ENCODE data around the gene CDC26.

The CDC26 gene

DNA sequence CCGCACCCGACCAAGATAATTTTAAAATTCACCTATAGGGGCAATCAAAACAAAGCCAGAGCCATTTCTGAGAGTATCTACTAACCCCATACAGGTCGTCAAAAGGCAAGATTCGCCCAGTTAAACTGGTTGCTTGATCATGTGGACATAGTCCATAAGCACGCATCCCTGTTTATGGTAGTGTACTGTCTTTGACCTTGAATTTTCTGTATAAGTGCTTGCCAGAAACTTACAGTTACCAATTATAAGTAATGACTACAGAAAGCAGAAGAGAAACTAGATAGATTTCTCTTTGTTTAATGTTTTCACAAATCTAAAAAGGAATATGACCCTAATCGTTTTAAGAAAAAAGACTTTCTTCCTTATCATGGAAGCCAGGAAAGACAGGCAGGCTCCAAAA, 28.4 kb downstream of the CDC26 start:
- no peak for DNase-seq (ENCODE audit: low spot score)
- no peaks in the 10 kb centered on the region for H3K9me3 ChIP-seq (ENCODE audit: severe bottlenecking)
- H3K27me3 ChIP-seq (ENCODE audit: insufficient read depth, poor library complexity, severe bottlenecking): no peaks in the 10 kb centered on the region
- no peak for ATAC-seq (ENCODE audit: low read depth)
- no peak overlapping the region for H3K4me3 ChIP-seq (ENCODE audit: severe bottlenecking)
- no peak overlapping the region for H3K27ac ChIP-seq (ENCODE audit: poor library complexity, severe bottlenecking)
- no peaks in the 10 kb centered on the region; the same call in 1 of the 2 replicates for H3K36me3 ChIP-seq (ENCODE audit: low read depth)
- H3K4me1 ChIP-seq (ENCODE audit: insufficient read depth, poor library complexity, severe bottlenecking): no peaks in the 10 kb centered on the region
- TF ChIP-seq CTCF (IDR thresholded peaks at IDR 0.05; ENCODE audit: poor library complexity, severe bottlenecking): no peak

DNA sequence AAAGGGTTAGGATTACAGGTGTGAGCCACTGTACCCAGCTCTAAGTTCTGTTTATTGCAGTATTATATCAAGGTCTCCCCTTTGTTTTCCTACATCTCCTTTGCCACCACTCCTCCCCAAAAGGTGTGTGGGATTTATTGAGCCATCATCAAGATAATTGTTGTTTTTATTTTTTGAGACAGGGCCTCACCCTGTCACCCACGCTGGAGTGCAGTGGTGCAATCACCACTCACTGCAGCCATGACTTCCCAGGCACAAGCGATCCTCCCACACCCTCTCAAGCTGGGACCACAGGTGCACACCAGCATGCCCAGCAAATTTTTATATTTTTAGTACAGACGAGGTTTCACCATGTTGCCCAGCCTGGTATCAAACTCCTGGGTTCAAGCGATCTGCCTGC, 29.5 kb downstream of the CDC26 start:
- H3K36me3 ChIP-seq (ENCODE audit: low read depth): no peaks in the 10 kb centered on the region; the same call in 1 of the 2 replicates
- no peak for ATAC-seq (ENCODE audit: low read depth)
- no peak overlapping the region for H3K4me3 ChIP-seq (ENCODE audit: severe bottlenecking)
- no peak for DNase-seq (ENCODE audit: low spot score)
- TF ChIP-seq CTCF (IDR thresholded peaks at IDR 0.05; ENCODE audit: poor library complexity, severe bottlenecking): no peak
- H3K9me3 ChIP-seq (ENCODE audit: severe bottlenecking): no peaks in the 10 kb centered on the region
- no peaks in the 10 kb centered on the region for H3K4me1 ChIP-seq (ENCODE audit: insufficient read depth, poor library complexity, severe bottlenecking)
- no peaks in the 10 kb centered on the region for H3K27me3 ChIP-seq (ENCODE audit: insufficient read depth, poor library complexity, severe bottlenecking)
- H3K27ac ChIP-seq (ENCODE audit: poor library complexity, severe bottlenecking): no peak overlapping the region

DNA sequence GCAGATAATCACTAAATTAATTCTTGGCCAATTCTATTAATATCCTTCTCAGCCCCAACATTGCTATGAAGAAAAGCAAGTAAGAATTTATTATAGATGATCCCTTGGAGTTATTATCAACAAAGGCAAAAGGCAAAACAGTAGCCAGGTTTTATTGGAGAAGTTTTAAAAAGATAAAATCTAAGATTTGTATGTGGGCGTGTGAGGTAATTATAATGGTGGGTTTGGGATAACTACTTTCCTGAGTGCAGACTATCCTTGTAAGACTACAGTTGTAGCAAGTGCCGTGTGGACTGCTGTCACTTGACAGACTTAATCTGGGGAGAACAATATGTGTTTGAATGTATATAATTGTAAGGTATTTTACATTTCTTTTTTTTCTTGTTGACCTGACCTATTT, 30.8 kb downstream of the CDC26 start:
- H3K9me3 ChIP-seq (ENCODE audit: severe bottlenecking): no peaks in the 10 kb centered on the region
- TF ChIP-seq CTCF (IDR thresholded peaks at IDR 0.05; ENCODE audit: poor library complexity, severe bottlenecking): no peak
- H3K36me3 ChIP-seq (ENCODE audit: low read depth): no peaks in the 10 kb centered on the region; the same call in 1 of the 2 replicates
- no peak overlapping the region for H3K4me3 ChIP-seq (ENCODE audit: severe bottlenecking)
- H3K4me1 ChIP-seq (ENCODE audit: insufficient read depth, poor library complexity, severe bottlenecking): no peaks in the 10 kb centered on the region
- no peaks in the 10 kb centered on the region for H3K27me3 ChIP-seq (ENCODE audit: insufficient read depth, poor library complexity, severe bottlenecking)
- no peak overlapping the region for H3K27ac ChIP-seq (ENCODE audit: poor library complexity, severe bottlenecking)
- ATAC-seq (ENCODE audit: low read depth) (no peak), DNase-seq (ENCODE audit: low spot score) (no peak)

GRCh38 chr9:113241161-113241560, 34.2 kb downstream of the CDC26 start:
- H3K36me3 ChIP-seq (ENCODE audit: low read depth): no peaks in the 10 kb centered on the region
- DNase-seq (ENCODE audit: low spot score): no peak
- ATAC-seq (ENCODE audit: low read depth): no peak
- no peaks in the 10 kb centered on the region for H3K9me3 ChIP-seq (ENCODE audit: severe bottlenecking)
- no peak overlapping the region for H3K4me3 ChIP-seq (ENCODE audit: severe bottlenecking)
- no peak overlapping the region for H3K27ac ChIP-seq (ENCODE audit: poor library complexity, severe bottlenecking)
- no peaks in the 10 kb centered on the region for H3K4me1 ChIP-seq (ENCODE audit: insufficient read depth, poor library complexity, severe bottlenecking)
- no peaks in the 10 kb centered on the region for H3K27me3 ChIP-seq (ENCODE audit: insufficient read depth, poor library complexity, severe bottlenecking)
- TF ChIP-seq CTCF (IDR thresholded peaks at IDR 0.05; ENCODE audit: poor library complexity, severe bottlenecking): no peak

GRCh38 chr9:113238859-113239232, 36.5 kb downstream of the CDC26 start:
- TF ChIP-seq CTCF (IDR thresholded peaks at IDR 0.05; ENCODE audit: poor library complexity, severe bottlenecking): no peak
- Histone ChIP-seq H3K27ac (ENCODE audit: poor library complexity, severe bottlenecking) (no peak overlapping the region), H3K27me3 (ENCODE audit: insufficient read depth, poor library complexity, severe bottlenecking) (no peaks in the 10 kb centered on the region), H3K9me3 (ENCODE audit: severe bottlenecking) (no peaks in the 10 kb centered on the region), H3K4me3 (ENCODE audit: severe bottlenecking) (no peak overlapping the region), H3K36me3 (ENCODE audit: low read depth) (no peaks in the 10 kb centered on the region), H3K4me1 (ENCODE audit: insufficient read depth, poor library complexity, severe bottlenecking) (no peaks in the 10 kb centered on the region)
- no peak for DNase-seq (ENCODE audit: low spot score)
- ATAC-seq (ENCODE audit: low read depth): no peak
